DMS153 treated with DMSO at 0.1 percent for 48 hours (cell line): ENCODE data around the gene TMSB10.
A peak's percentile ranks its signal among the peaks of the same experiment; 100 is the strongest.
"Not testable (repeated sequence)": the region's sequence is repeated elsewhere in the genome, so short reads cannot be mapped to it uniquely, and the experiment has no call there.

ENCODE experiments used
- DNase-seq: peaks from one replicate; lab custom pipeline; 2025; ENCODE audit not compliant: unreplicated experiment; lab: John Stamatoyannopoulos, UW

TMSB10 gene

GRCh38 chr2:84905181-84906107 lies at the start of gene TMSB10:
Gene TMSB10, plus strand, starts transcription at chr2:84905656.
- peak; percentile 24 for DNase-seq

DNA sequence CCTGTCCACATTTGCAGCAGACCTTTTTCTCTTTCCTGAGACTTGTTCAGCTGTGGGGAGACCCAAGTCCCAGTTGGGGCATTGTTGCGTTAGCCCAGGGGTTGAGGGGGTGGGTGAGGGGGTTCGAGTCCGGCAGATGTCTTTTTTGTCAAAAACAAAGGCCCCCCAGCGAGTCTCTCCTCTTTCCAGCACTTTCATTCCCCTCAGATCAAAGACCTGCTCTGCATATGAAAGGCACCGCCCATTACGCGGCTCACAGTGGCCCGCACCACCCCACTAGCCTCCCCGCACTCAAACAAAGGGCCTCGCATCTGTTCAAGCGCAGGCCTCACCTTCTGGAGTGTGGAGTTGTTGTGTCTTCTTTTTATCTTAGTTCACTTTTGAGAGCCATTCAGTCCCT lies 49.7 kb upstream of the TMSB10 start:
- DNase-seq, result no peak

DNA sequence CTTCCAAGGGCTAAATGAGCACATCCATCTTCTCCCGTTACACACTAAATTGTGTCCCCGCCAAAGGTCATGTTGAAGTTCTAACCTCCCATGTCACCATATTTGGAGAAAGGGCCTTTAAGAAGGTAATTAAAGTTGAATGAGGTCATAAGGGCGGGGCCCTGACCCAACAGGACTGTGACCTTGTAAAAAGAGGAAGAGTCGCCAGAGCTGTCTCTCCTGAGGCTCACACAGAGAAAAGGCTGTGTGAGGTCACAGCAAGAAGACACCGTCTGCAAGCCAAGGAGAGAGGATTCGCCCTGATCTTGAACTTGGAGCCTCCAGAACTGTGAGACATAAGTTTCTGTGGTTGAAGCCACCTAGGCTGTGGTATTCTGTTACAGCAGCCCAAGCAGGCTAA lies 48.7 kb upstream of the TMSB10 start:
- no peak for DNase-seq

GRCh38 chr2:84857566-84857965 lies 47.9 kb upstream of the TMSB10 start:
- no peak for DNase-seq

DNA sequence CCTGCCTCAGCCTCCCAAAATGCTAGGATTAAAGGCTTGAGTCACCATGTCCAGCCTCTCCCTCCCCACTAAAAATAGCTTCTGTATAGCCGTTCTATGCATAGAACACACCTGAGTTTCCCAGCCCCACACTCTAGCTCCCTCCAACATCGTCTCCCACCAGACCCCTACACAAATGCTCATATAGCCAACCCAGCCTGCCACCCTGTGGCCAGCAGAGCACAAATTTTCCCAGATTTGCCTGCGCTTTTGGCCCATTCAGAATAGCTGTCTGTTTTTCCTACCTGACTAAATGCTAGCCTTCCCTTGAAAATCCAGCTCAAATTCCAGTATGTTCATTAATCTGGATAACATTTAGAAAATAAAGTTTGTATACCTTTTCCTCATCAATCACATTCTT lies 47.3 kb upstream of the TMSB10 start:
- no peak for DNase-seq

DNA sequence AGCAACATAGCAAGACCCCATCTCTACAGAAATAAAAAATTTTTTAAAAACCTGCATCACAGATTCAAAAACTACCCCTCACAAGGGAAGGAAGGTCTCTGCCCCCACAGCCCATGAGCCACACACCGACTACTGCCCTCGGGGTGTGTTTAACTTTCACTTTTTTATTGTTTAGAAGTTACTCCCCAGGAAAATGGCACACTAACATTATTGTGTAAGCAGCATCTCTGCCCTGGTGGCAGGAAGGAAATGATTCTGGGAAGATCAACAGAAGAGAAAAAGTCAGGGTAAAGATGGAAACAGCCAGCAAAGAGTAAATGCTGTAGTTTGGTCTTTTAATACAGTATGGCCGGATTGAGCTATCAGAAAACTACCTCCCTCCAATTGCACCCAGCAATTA lies 46.5 kb upstream of the TMSB10 start:
- DNase-seq, result no peak

- no peak for DNase-seq
These were observed 43.9 kb upstream of the TMSB10 start for GRCh38 chr2:84861539-84861938.

DNA sequence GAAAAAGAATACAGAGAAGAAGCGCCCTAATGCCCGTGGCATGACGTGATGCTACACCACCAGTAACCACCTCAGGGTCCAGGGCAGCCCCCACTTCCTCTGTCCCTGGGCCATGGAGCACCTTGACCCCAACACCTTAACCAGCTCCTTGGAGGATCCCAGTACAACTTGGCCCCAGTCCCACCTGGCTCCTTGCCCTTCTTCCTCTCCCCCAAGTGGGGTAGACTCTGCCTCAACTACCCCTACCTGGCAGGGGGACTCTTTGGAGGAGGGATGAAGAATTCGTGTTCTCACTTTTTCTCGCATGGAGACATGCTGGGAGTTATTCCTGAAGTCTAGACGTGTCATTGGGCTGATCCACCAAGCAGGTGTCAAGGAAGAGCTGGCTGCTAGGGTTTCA lies 43.5 kb upstream of the TMSB10 start:
- no peak for DNase-seq

DNA sequence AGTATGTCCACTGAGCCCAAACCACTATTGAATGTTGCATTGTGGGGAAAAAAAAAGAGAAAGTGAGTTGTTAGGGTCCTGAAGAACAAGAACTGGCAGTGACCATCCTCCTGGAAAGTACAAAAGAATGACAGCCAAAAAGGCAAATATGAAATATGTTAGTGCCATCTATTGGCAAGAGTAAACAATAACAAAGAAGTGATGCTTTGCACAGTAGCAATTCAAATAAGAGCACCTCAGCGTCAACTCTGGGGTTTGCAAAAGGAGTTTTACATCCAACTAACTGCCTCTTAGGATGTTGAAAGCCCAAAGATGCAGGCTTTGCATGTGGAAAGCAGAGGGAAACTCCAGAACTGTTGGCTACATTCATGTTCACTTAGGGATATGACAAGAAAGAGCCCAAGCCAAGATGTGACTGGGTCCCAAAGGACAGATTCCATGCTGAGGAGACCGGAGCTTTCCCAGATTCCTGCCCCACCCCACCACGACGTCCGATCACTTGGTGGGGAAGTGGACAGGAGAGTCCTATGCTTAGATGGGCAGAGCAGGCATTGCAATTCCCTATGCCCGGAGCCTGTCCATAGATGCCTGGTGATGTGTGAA lies 40.2 kb upstream of the TMSB10 start:
- no peak for DNase-seq

DNA sequence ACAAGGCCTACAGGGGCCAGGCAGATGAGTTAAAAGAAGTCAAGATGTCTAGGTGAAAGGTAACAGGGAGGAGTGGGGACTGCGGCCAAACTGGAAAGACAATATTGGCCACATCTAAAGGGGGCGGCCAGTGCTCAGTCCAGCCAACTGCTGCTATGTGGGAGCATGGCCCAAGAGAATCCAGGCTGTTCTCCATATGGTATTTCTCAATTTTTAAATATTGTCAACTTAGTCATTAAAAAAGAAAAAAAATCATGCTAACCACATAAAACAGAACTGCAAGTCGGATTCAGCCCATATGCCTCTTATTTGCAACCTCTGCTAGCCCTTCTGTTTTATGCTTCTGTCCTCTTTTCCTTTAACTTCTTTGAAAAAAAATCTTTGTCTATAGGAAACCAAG lies 39.3 kb upstream of the TMSB10 start:
- DNase-seq, result no peak

GRCh38 chr2:84868327-84868726 lies 37.1 kb upstream of the TMSB10 start:
- not testable (repeated sequence) for DNase-seq

DNA sequence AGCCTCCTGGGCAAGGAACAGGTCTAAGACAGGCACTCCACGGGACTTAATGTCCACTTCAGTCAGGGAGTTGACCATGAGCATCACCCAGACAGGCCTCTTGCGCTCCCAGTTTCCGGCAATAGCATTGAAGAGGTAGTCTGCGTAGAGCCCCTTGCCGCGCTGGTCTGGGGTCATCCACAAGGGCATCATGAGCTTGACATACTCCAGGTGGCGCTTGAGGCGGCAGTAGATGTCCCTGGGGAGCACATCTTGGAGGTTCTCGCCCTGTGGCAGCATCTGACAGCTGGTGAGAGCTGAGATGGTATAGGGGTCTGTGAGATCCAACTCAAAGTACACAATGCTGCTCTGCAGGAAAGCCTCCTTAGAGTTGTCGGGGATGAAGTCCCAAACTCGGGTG lies 35.1 kb upstream of the TMSB10 start:
- no peak for DNase-seq

DNA sequence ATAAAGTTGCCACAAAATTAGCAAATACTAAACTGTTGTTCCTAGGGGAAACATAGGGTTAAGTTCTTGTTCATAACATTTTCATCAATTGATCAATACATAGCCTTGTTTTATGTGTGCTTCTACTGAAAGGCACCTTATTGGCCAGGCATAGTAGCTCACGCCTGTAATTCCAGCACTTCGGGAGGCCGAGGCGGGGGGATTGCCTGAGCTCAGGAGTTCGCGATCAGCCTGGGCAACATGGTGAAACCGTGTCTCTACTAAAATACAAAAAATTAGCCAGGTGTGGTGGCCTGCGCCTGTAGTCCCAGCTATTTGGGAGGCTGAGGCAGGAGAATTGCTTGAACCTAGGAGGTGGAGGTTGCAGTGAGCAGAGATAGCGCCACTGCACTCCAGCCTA lies 32.8 kb upstream of the TMSB10 start:
- not testable (repeated sequence) for DNase-seq

- no peak for DNase-seq
These were observed 32.1 kb upstream of the TMSB10 start for GRCh38 chr2:84873350-84873749.

DNA sequence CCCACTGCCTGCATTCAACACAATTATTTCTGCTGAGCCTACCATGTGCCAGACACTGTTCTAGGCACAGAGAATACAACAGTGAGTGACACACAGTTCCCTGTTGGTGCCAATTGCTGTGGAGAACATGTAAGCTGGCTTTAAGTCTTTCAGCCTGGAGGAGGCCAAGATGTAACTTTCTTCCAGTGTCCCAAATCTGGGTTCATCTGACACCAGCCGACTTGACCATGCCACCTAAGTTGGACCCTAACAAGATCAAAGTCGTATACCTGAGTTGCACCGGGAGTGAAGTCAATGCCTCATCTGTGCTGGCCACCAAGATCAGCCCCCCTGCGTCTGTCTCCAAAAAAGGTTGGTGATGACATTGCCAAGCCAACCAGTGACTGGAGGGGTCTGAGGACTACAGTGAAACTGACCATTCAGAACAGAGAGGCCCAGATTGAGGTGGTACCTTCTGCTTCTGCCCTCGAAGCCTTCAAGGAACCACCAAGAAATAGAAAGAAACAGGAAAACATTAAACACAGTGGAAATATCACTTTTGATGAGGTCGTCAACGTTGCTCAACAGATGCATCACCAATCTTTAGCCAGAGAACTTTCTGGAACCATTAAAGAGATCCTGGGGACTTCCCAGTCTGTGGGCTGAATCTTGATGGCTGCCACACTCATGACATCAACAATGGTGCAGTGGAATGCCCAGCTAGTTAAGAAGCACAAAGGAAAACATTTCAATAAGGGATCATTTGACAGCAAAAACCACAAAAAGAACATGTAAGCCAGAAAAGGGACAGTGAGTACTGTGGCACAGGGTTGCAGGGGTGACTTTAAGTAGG lies 30.9 kb upstream of the TMSB10 start:
- DNase-seq, result no peak

- DNase-seq, result no peak
These were observed 30.3 kb upstream of the TMSB10 start for GRCh38 chr2:84875213-84875560.

GRCh38 chr2:84875619-84876018 lies 29.8 kb upstream of the TMSB10 start:
- DNase-seq, result not testable (repeated sequence)

DNA sequence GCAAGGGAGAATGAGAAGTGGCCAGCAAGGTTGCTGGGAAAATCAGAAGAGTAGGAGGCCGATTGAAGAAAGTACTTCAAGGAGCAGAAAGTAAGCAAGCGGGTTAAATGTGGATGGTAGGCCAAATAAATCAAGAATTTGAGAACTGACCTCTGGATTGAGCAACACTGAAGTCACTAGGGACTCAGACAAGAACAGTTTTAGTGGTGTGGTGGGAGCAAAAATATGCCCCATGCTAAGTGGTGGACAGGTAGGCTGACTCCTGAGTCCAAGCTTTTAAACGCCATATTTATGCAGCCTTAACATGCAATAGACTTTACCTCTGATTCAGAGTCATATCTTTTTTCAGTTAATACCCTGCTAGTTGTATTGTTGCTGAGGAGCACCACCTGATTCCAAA lies 29.1 kb upstream of the TMSB10 start:
- no peak for DNase-seq

- no peak for DNase-seq
These were observed 27.0 kb upstream of the TMSB10 start for GRCh38 chr2:84878459-84878858.

GRCh38 chr2:84878896-84879583 lies 26.4 kb upstream of the TMSB10 start:
- DNase-seq, result no peak
